Cardiac muscle cell (in vitro differentiated cells and primary cell): ENCODE data around the gene CD59. TPM values are rescaled to one million over a fixed set of nuclear protein-coding genes. Genes with fewer than 3 reads are reported as not detected.

ENCODE experiments used
- DNase-seq, 2 donors: peaks; one replicate each; pipeline versions ENCODE4 v3.0.0 to v3.0.0-alpha.2; 2010 to 2017; ENCODE audit warnings: low read depth in 1 of 2, low spot score in 1 of 2
- H3K27ac ChIP-seq: fragments of 200-600 bp; sonication (generic); 2 replicates; pipeline ENCODE4 v1.5.1; 2016
- H3K27me3 ChIP-seq: fragments of 200-600 bp; sonication (generic); 2 replicates; pipeline ENCODE4 v1.6.0; 2016; ENCODE audit warnings: control low read depth
- H3K36me3 ChIP-seq: fragments of 200-600 bp; sonication (generic); 2 replicates; pipeline ENCODE4 v1.5.1; 2016; ENCODE audit warnings: control low read depth
- H3K4me1 ChIP-seq: fragments of 200-600 bp; sonication (generic); 2 replicates; pipeline ENCODE4 v1.8.1; 2017; ENCODE audit warnings: low read depth, mild to moderate bottlenecking, mixed run types
- H3K4me3 ChIP-seq: fragments of 200-600 bp; sonication (generic); 2 replicates; pipeline ENCODE4 v1.5.1; 2016; ENCODE audit warnings: mild to moderate bottlenecking
- H3K9me3 ChIP-seq: fragments of 200-600 bp; sonication (generic); 2 replicates; pipeline ENCODE4 v1.5.1; 2017; ENCODE audit warnings: low read depth, mild to moderate bottlenecking, control low read depth
- polyA plus RNA-seq: library from polyadenylated mRNA; unstranded; fragments of >200 nt; fragmentation: Nextera tagmentation; extraction: Ambion mirVana; gene quantifications from 2 replicates; pipeline ENCODE4 v1.2.1, GENCODE V29; 2016
- total RNA-seq: library from RNA; depleted of rRNA; stranded (reverse); fragments of >200 nt; gene quantifications from 2 replicates; pipeline ENCODE4 v1.2.3, GENCODE V29; 2016
- TF ChIP-seq, protein P1 (sequence below): IDR thresholded peaks from 2 replicates; pipeline ENCODE4 v1.5.1; 2012; ENCODE audit warnings: low read depth, mild to moderate bottlenecking, low read length

CD59 gene
- total and polyA plus RNA-seq, 2 experiments from 2014 or later: 60.6 to 108 TPM

GRCh38 chr11:33742249-33742851 lies 6.1 kb upstream of the CD59 start:
- H3K27ac ChIP-seq: no peak overlapping the region
- H3K27me3 ChIP-seq: no peaks in the 10 kb centered on the region
- TF ChIP-seq, protein P1, sequence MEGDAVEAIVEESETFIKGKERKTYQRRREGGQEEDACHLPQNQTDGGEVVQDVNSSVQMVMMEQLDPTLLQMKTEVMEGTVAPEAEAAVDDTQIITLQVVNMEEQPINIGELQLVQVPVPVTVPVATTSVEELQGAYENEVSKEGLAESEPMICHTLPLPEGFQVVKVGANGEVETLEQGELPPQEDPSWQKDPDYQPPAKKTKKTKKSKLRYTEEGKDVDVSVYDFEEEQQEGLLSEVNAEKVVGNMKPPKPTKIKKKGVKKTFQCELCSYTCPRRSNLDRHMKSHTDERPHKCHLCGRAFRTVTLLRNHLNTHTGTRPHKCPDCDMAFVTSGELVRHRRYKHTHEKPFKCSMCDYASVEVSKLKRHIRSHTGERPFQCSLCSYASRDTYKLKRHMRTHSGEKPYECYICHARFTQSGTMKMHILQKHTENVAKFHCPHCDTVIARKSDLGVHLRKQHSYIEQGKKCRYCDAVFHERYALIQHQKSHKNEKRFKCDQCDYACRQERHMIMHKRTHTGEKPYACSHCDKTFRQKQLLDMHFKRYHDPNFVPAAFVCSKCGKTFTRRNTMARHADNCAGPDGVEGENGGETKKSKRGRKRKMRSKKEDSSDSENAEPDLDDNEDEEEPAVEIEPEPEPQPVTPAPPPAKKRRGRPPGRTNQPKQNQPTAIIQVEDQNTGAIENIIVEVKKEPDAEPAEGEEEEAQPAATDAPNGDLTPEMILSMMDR: peak; percentile 44
- no peaks in the 10 kb centered on the region for H3K9me3 ChIP-seq
- DNase-seq: peak in 1 of 2 donors; percentile 60
- H3K4me3 ChIP-seq: no peak overlapping the region
- peaks cover 2% of the 10 kb centered on the region for H3K4me1 ChIP-seq
- H3K36me3 ChIP-seq: no peaks in the 10 kb centered on the region

DNA sequence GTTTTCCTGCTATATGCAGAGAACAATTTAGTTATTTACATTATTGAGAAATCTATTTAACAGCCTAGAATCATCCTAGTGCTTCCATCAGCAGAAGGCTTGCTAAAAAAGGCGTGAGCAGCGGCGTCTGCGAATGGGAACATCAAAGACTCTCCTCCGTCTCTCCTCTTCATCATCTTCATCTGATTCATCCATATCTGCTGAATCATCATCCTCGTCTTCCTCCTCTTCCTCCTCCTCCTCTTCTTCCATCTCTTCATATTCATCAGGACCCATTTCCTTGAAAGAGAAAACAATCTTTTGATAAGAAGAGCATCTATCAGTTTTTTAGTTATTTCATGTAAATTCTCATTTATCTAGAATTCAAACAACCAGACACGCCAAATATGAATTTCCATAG lies 5.6 kb upstream of the CD59 start:
- H3K9me3 ChIP-seq: no peaks in the 10 kb centered on the region
- no peaks in the 10 kb centered on the region for H3K36me3 ChIP-seq
- DNase-seq: no peak
- no peak overlapping the region for H3K4me3 ChIP-seq
- H3K27ac ChIP-seq: no peak overlapping the region
- TF ChIP-seq, protein P1: no peak
- peaks cover 7% of the 10 kb centered on the region for H3K4me1 ChIP-seq
- no peaks in the 10 kb centered on the region for H3K27me3 ChIP-seq

DNA sequence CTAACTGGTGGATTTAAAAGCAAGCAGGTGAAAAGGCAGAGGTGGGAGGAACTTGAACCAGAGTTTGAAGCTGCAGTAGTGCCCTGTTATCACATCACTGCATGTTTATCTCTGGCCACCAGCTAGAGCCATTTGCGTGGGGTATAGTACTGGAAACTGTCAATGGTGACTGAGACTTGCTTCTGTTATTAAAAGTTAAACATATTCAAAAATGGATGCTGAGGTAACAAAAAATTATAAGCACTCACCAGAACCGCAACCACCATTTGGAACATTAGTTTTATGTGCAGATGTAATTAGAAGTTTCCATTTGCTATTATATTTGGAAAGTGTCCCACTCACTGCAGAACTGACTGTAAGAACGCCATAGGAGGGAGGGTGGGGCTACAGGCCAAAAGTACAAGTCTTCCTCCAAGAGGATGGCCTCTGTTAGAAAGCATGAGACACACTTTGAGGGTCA lies 1.2 kb upstream of the CD59 start:
- TF ChIP-seq, protein P1: no peak
- Histone ChIP-seq H3K9me3 (no peaks in the 10 kb centered on the region), H3K27me3 (no peaks in the 10 kb centered on the region), H3K4me1 (peaks cover 20% of the 10 kb centered on the region), H3K36me3 (no peaks in the 10 kb centered on the region), H3K27ac (no peak overlapping the region), H3K4me3 (no peak overlapping the region)
- no peak for DNase-seq

DNA sequence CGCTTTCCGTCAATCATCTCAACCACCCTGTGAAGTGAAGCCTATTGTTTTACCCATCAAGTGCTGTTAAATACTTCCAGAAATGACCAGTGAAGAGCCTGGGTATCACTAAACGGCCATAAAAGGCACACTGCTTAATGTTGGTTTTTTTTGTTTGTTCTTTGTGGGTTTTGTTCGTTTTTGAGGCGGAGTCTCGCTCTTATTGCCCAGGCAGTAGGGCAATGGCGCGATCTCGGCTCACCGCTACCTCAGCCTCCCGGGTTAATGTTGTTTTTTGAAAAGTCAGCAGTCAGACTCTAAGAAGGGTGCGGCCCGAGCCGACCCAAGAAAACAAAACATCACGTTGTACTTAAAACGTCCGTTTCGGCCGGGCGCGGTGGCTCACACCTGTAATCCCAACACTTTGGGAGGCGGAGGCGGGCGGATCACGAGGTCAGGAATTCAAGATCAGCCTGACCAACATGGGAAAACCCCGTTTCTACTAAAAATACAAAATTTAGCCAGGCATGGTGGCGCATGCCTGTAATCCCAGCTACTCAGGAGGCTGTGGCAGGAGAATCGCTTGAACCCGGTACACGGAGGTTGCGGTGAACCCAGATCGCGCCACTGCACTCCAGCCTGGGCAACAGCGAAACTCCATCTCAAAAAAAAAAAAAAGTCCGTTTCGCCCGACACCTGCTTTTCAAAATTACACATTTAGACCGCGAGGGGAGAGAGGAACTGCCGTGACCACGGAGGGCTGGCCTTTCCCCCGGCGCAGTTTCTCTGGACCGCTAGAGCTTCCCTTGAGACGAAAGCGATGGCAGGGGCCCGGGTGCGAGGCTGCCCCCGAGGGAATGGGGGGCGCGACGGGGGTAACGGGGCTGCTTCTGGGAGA lies 714 bp downstream of the CD59 start:
- Histone ChIP-seq H3K36me3 (no peaks in the 10 kb centered on the region), H3K27me3 (no peaks in the 10 kb centered on the region), H3K9me3 (no peaks in the 10 kb centered on the region), H3K4me1 (peaks cover 20% of the 10 kb centered on the region), H3K27ac (peak overlapping the region; percentile 65), H3K4me3 (peak overlapping the region; percentile 80)
- TF ChIP-seq, protein P1: no peak
- peak; percentile 39 to 57 for DNase-seq

- peak overlapping the region; percentile 80 for H3K4me3 ChIP-seq
- peak in 1 of 2 donors; percentile 71 for DNase-seq
- TF ChIP-seq, protein P1: no peak
Measured at GRCh38 chr11:33734441-33735270, 1.6 kb downstream of the CD59 start.

More at GRCh38 chr11:33734441-33735270, 1.6 kb downstream of the CD59 start:
- no peaks in the 10 kb centered on the region for H3K9me3 ChIP-seq
- no peak overlapping the region for H3K27ac ChIP-seq
- H3K36me3 ChIP-seq: no peaks in the 10 kb centered on the region
- H3K27me3 ChIP-seq: no peaks in the 10 kb centered on the region
- peaks cover 20% of the 10 kb centered on the region for H3K4me1 ChIP-seq
